GM23338 (cell line): Measurements from ENCODE around the gene UBA1. TPM values are rescaled to one million over a fixed set of nuclear protein-coding genes. Genes with fewer than 3 reads are reported as not detected.

ENCODE experiments used
- ATAC-seq: fragments of 200-7000 bp; cut with Tn5 transposase; 3 replicates; pipeline ENCODE4 v1.9.1; 2020
- DNase-seq: peaks from one replicate; pipeline ENCODE4 v3.0.0-alpha.2; 2015; ENCODE audit warnings: low spot score
- H2AFZ ChIP-seq: fragments of 200-600 bp; sonication (generic); 2 replicates; pipeline ENCODE4 v1.8.0; 2016; ENCODE audit warnings: antibody characterized with exemption, mild to moderate bottlenecking, moderate library complexity
- H3F3A ChIP-seq: fragments of 200-600 bp; sonication (generic); replicated peaks from 2 replicates; pipeline ENCODE4 v1.8.0; 2017; ENCODE audit warnings: antibody characterized with exemption, mixed run types, low read depth
- H3K27ac ChIP-seq: fragments of 200-600 bp; sonication (generic); 2 replicates; pipeline ENCODE4 v1.6.1; 2016; ENCODE audit warnings: low read depth
- H3K27me3 ChIP-seq: fragments of 200-600 bp; sonication (generic); 2 replicates; pipeline ENCODE4 v1.8.0; 2016; ENCODE audit warnings: mild to moderate bottlenecking, mixed run types, moderate library complexity; ENCODE audit not compliant: insufficient read depth
- H3K36me3 ChIP-seq: fragments of 200-600 bp; sonication (generic); 2 replicates; pipeline ENCODE4 v1.8.0; 2016; ENCODE audit warnings: mild to moderate bottlenecking; ENCODE audit not compliant: insufficient read depth
- H3K4me1 ChIP-seq: fragments of 200-600 bp; sonication (generic); 2 replicates; pipeline ENCODE4 v1.8.0; 2016; ENCODE audit warnings: mild to moderate bottlenecking, moderate library complexity; ENCODE audit not compliant: insufficient read depth
- H3K4me2 ChIP-seq: fragments of 200-600 bp; sonication (generic); 2 replicates; pipeline ENCODE4 v1.7.1; 2017; ENCODE audit warnings: mixed run types
- H3K4me3 ChIP-seq: fragments of 200-600 bp; sonication (generic); 2 replicates; pipeline ENCODE4 v1.6.1; 2016; ENCODE audit warnings: mixed run types
- H3K79me2 ChIP-seq: fragments of 200-600 bp; sonication (generic); replicated peaks from 2 replicates; pipeline ENCODE4 v1.8.0; 2017; ENCODE audit warnings: mild to moderate bottlenecking; ENCODE audit not compliant: insufficient read depth
- H3K9me2 ChIP-seq: fragments of 200-600 bp; sonication (generic); 2 replicates; pipeline ENCODE4 v1.8.0; 2017; ENCODE audit not compliant: insufficient read depth
- H4K20me1 ChIP-seq: fragments of 200-600 bp; sonication (generic); replicated peaks from 2 replicates; pipeline ENCODE4 v1.8.0; 2017; ENCODE audit warnings: mild to moderate bottlenecking; ENCODE audit not compliant: insufficient read depth
- H3K27ac Mint-ChIP-seq: 2 replicates; pipeline ENCODE4 v1.8.0; 2020; ENCODE audit warnings: inconsistent platforms, mild to moderate bottlenecking, moderate library complexity, mixed read lengths
- H3K27me3 Mint-ChIP-seq: 3 replicates; pipeline ENCODE4 v1.8.0; 2022; ENCODE audit warnings: low read depth, mild to moderate bottlenecking, moderate library complexity, mixed read lengths, inconsistent platforms; ENCODE audit not compliant: insufficient read depth, poor library complexity
- H3K36me3 Mint-ChIP-seq: 3 replicates; pipeline ENCODE4 v1.8.0; 2021; ENCODE audit warnings: low read depth, mild to moderate bottlenecking, inconsistent platforms, moderate library complexity, mixed read lengths
- H3K4me1 Mint-ChIP-seq: 3 replicates; pipeline ENCODE4 v1.8.0; 2020; ENCODE audit warnings: mild to moderate bottlenecking, inconsistent platforms, mixed read lengths
- H3K4me3 Mint-ChIP-seq: 3 replicates; pipeline ENCODE4 v1.8.0; 2021; ENCODE audit warnings: moderate library complexity, mild to moderate bottlenecking, inconsistent platforms, mixed read lengths
- H3K9me3 Mint-ChIP-seq: 3 replicates; pipeline ENCODE4 v1.8.0; 2020; ENCODE audit warnings: moderate library complexity, mild to moderate bottlenecking, inconsistent platforms, mixed read lengths
- CREB1 ChIP-seq: fragments of 250-450 bp; sonication (Bioruptor Pico); IDR thresholded peaks from 2 replicates; pipeline ENCODE4 v1.5.0; 2020; ENCODE audit warnings: low read depth, mild to moderate bottlenecking, moderate library complexity
- CTCF ChIP-seq, 2 experiments: fragments of 200-600 bp in 1 of 2; sonication (generic) in 1 of 2; conservative IDR thresholded peaks; 2 replicates each; pipeline versions ENCODE4 v1.5.1 to v1.6.1; 2016 to 2017; ENCODE audit warnings: antibody characterized with exemption in 2 of 2, low read depth in 2 of 2, mild to moderate bottlenecking in 2 of 2, moderate library complexity in 1 of 2
- ETS1 ChIP-seq: IDR thresholded peaks from 2 replicates; pipeline ENCODE4 v1.6.1; 2016; ENCODE audit warnings: antibody characterized with exemption
- EZH2 ChIP-seq: fragments of 200-600 bp; sonication (generic); IDR thresholded peaks from one replicate; pipeline ENCODE4 v1.8.0; 2017; ENCODE audit warnings: antibody characterized with exemption, mild to moderate bottlenecking, low read depth; ENCODE audit not compliant: unreplicated experiment
- EZH2phosphoT487 ChIP-seq: fragments of 200-600 bp; sonication (generic); IDR thresholded peaks from one replicate; pipeline ENCODE4 v1.8.1; 2018; ENCODE audit warnings: antibody characterized with exemption; ENCODE audit not compliant: unreplicated experiment
- JUNB ChIP-seq: IDR thresholded peaks from one replicate; pipeline ENCODE4 v1.6.1; 2016; ENCODE audit warnings: antibody characterized with exemption; ENCODE audit not compliant: unreplicated experiment
- NANOG ChIP-seq: IDR thresholded peaks from 2 replicates; pipeline ENCODE4 v1.6.1; 2016; ENCODE audit warnings: antibody characterized with exemption, borderline replicate concordance
- POLR2AphosphoS5 ChIP-seq: IDR thresholded peaks from 2 replicates; pipeline ENCODE4 v1.6.1; 2016; ENCODE audit warnings: antibody characterized with exemption, low read depth
- REST ChIP-seq: IDR thresholded peaks from one replicate; pipeline ENCODE4 v1.6.1; 2018; ENCODE audit warnings: antibody characterized with exemption; ENCODE audit not compliant: unreplicated experiment
- STAT1 ChIP-seq: IDR thresholded peaks from one replicate; pipeline ENCODE4 v1.6.1; 2016; ENCODE audit warnings: antibody characterized with exemption; ENCODE audit not compliant: unreplicated experiment
- ZNF114 ChIP-seq: fragments of 250-450 bp; sonication (Bioruptor Pico); IDR thresholded peaks from 2 replicates; pipeline ENCODE4 v1.5.0; 2020; ENCODE audit warnings: mild to moderate bottlenecking, moderate library complexity
- ZNF331 ChIP-seq: fragments of 250-450 bp; sonication (Bioruptor Pico); IDR thresholded peaks from 2 replicates; pipeline ENCODE4 v1.5.0; 2020; ENCODE audit warnings: low read depth, mild to moderate bottlenecking, moderate library complexity
- ZNF462 ChIP-seq: fragments of 250-450 bp; sonication (Bioruptor Pico); IDR thresholded peaks from 2 replicates; pipeline ENCODE4 v1.5.0; 2020; ENCODE audit warnings: mild to moderate bottlenecking, moderate library complexity
- polyA plus RNA-seq: library from polyadenylated mRNA; unstranded; fragments of >200 nt; fragmentation: Nextera tagmentation; extraction: Ambion mirVana; gene quantifications from 2 replicates; pipeline ENCODE4 v1.2.1, GENCODE V29; 2016
- total RNA-seq: library from RNA; depleted of rRNA; stranded (reverse); fragments of >200 nt; shearing (Covaris generic); gene quantifications from 2 replicates; pipeline ENCODE4 v1.2.3, GENCODE V29; 2014

The UBA1 gene
- total and polyA plus RNA-seq, 2 experiments from 2014 or later = 104 to 377 TPM

- ATAC-seq (no peak), DNase-seq (no peak)
- Histone ChIP-seq H4K20me1 (no peaks in the 10 kb centered on the region), H3K27me3 (no peaks in the 10 kb centered on the region), H2AFZ (no peak overlapping the region), H3K4me3 (no peak overlapping the region), H3K4me1 (no peaks in the 10 kb centered on the region), H3K27ac (no peak overlapping the region), H3K9me2 (no peaks in the 10 kb centered on the region), H3K79me2 (no peaks in the 10 kb centered on the region), H3K36me3 (0 out of 2 replicates have a peak, but pooled peaks cover 3% of the 10 kb centered on the region), H3F3A (no peaks in the 10 kb centered on the region), H3K4me2 (no peak overlapping the region)
- no peak for TF ChIP-seq ZNF331 (CRISPR knock-in tag)
- no peak for TF ChIP-seq EZH2
- TF ChIP-seq ZNF114 (CRISPR knock-in tag) = no peak
- TF ChIP-seq CTCF (conservative IDR thresholded peaks at IDR 0.05; ENCODE audit: low read depth in 2 of 2) = no peak
- no peak for TF ChIP-seq JUNB
- no peak for TF ChIP-seq STAT1
- no peak for TF ChIP-seq ZNF462
- TF ChIP-seq ETS1 = no peak
- no peak for TF ChIP-seq REST
- no peak for TF ChIP-seq CREB1 (CRISPR knock-in tag)
- no peak for TF ChIP-seq EZH2phosphoT487
- no peak for TF ChIP-seq POLR2AphosphoS5
- no peak for TF ChIP-seq NANOG
- Mint-ChIP-seq H3K4me1 (no peaks in the 10 kb centered on the region), H3K27me3 (peaks cover 4% of the 10 kb centered on the region), H3K27ac (no peak overlapping the region), H3K4me3 (no peak overlapping the region), H3K36me3 (peaks cover 36% of the 10 kb centered on the region), H3K9me3 (no peaks in the 10 kb centered on the region)
These were observed 15.3 kb upstream of the UBA1 start for GRCh38 chrX:47178337-47178736.
